Measurements from ENCODE around the gene MRPL2.

GRCh38 chr6:43047998-43048397, 11.2 kb downstream of the MRPL2 start:
- TF ChIP-seq CTCF (IDR thresholded peaks at IDR 0.05; ENCODE audit: low read length) (no peak), EZH2 (IDR thresholded peaks at IDR 0.05; ENCODE audit: borderline replicate concordance, low read length) (no peak)
